Hematopoietic multipotent progenitor cell treated with erythropoietin and hydrocortisone succinate and interleukin-3 and kit ligand, for 6 days (in vitro differentiated cells): ENCODE results near the gene SH3BP4.
"Not testable (repeated sequence)": the region's sequence is repeated elsewhere in the genome, so short reads cannot be mapped to it uniquely, and the experiment has no call there.

Experiments
- DNase-seq: peaks from one replicate; pipeline ENCODE4 v3.0.0-alpha.2; 2015

The SH3BP4 gene

DNA sequence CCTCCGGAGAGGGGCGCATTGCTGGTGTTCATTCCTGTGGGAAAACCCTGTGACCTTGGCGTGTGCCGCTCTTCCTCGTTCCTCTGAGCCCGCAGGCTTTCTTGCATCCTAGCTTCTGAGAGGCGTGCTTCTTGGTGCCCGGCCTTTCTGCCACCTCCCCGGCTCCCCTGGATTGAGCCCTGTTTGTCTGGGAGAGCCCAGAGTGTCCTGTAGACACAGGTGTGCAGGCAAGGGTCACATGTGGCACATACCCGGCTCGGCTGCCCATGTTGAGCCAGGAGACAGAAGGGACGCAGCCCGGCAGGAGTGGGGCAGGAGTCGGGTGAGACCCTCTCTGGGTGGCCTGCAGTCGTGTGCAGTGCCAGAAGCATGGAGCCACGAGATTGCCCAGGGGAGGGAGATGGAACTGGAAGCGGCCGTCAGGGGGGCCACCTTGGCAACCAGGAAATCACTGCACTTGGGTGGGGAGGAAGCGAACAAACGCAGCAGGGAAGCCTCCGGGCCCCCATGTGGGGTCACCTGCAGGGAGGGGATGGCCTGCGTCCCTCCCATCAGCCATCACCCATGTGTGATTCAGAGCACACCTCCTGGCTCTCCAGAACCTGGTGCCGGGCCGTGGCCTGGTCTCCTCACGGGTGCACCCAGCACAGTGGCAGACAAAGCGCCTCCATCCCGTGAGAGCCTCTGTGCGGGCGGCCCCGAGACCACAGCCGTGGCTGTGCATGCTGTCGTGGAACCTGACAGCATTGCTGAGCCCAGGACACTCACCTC lies 92.9 kb downstream of the SH3BP4 start:
- DNase-seq = no peak

DNA sequence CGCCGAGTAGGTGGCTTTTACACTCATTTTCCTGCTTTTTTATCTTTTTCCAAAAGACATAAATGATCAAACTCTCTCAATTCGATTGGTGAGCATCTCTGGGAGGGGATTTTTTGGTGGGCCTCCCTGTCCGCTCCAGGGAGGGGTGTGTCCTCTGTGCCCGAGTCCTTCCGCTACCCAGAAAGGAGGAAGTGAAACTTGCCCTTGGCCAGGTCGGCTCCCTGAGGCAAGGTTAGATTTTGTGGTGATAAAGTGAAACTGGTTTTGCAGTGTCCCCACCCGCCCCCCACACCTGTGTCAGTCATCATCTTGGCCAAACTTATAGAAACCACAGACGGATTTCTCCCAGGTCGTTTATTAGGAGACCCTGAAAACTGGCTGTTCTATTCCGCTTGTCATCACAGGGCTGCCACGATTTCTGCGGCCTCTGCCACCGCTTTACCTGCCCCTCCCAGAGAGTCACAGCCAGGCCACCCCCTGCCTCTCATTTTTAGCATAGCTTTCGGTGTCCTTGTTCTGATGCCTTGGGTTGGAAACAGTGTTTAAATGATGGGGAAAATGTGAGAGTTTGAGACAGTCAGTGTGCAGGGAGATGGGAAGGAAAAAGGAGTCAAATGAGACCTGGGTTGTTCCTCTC lies 93.6 kb downstream of the SH3BP4 start:
- no peak for DNase-seq

DNA sequence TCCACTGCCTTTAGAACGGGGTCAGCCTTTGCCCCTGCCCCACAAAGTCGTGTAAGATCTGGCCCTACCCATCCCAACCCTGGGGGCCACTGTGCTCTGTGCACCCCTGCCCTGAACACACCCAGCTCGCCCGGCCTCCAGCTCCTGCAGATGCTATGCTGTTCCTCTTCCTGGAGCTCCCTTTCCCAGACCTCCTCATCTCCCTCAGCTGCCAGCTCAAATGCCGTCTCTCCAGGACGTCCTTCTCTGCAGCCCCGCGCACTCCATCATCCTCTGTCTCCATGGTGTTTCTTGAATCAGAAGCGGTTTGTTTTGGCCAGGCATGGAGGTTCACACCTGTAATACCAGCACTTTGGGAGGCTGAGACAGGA lies 94.1 kb downstream of the SH3BP4 start:
- DNase-seq = no peak

DNA sequence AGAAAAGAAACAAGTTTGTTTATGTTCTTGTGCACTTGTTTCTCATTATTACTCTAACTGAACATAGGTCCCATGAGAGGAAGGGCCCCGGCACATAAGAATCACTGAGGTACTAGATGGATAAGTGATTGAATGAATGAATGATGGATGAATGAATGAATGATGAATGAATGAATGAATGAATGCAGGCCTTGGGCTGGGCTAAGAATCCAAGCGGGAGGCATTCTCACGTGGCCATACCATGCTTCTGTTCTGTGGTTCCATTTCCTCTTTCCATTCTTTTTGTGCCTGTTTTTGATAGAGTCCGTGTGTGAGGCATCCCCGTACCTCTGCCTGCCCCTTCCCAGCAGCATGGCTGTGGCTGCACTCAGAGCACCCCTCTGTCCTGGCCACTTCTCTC lies 94.8 kb downstream of the SH3BP4 start:
- no peak for DNase-seq

DNA sequence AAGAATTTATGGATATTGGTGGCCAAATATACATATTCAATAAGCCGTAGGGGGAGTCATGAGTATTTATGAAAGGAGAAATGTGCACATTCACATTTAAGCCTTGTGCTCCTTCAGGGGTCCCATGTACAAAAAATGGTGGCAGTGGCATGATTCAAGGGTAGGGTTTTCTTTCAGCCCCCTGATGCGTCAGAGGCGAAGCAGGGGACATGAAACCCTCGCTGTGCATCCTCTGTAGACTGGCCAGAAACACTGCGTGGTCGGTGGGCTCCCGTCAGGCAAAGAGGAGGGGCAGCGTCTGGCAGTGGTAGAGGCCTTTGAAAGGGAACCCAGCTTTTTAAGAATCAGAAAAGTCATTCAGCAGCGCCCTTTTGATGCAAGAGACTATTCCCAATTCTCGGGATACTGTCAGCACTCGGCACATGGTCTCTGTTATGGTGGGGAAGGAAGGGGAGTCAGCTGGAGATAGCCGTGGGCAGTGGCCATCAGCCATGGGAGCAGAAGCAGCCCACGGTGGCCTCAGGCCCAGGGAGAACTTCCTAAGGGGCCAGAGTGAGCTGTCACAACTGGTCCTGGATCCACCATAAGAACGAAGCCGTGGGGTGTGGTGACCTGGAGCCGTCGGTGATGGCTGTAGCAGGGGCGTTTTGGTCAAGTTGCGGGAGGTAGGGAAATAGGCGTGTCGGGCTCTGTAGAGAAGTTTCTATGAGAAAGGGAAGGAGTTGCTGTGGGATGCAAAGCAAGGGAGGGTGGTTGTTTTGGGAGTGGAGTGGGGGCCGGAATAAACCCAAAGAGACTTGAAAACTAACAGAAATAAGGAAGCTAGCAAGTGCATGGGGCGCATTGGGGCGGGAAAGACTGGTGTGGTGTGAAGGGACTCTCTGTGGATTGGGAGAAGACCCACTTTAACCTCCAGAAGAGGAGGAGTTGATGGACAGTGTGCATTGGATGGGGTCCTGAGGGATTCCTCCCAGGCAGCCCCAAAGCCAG lies 95.6 kb downstream of the SH3BP4 start:
- no peak for DNase-seq

DNA sequence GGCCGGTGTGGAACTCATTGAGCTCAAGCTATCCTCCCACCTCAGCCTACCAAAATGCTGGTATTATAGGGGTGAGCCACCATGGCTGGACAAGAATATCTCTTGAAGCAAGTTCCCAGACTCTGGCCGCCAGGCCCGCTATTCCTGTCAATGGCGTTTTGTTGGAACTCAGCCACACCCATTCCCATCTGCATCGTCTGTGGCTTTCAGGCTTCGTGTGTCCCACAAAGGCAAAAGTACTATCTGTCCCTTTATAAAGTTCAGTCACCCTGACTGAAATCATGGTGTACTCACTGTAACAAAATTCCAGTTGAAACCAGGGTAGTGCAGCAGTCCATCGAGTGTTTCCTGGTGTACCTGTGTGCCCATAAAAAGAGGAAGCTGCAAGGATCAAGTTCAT lies 96.7 kb downstream of the SH3BP4 start:
- DNase-seq = no peak

DNA sequence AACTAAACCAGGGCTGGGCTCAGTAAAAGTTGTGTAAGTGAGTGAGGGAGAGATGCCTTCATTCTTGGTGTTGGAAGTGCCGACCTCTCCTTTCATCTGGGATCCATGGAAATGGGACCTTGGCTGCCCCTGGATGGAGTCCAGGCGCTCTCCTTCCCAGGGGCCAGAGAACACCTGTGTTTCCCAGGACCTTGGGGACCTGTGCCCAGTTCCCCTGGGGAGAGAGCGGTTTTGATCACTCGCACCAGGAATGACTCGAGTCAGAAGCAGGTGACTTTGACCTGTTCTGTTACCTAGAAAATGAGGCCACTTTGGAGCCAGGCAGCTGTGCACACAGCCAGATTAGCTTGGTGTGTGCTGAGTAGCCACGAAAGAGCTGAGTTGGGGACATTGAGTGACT lies 97.3 kb downstream of the SH3BP4 start:
- DNase-seq = no peak

DNA sequence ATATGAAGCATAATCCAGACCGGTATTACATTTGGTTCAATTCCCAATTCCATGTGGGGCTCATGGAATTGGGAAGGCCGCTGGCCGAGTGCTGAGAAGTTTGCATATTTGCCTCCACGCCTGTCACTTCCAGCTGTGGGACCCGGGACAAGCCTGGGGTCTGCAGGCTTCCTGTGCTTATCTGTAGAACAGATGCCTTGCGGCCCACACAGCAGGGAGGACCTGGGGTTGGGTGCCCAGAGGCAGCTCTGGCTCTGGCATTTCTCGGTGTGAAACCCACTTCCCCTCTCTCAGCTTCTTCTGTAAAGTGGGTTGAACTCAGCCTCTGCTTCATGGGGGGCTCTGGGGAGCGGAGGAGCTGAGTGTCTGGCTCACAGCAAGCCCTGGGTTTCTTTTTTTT lies 97.9 kb downstream of the SH3BP4 start:
- no peak for DNase-seq

DNA sequence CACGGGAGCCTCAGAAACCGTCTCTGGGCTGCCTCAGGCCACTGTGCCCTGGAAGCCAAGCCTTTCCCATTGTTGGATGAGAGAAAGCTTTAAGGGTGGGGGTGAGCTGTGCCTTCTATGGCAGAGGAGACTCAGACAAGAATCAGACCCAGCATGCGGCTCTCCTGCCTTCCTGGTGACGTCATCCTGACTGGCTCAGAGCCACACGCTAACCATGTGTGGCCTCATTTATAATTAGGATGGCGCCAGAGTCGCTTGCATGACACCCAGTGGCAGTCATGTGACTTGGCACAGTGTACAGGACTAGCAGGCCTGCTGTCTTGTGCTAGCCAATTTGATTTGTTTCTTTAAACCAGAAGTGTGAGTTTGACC lies 99.1 kb downstream of the SH3BP4 start:
- peak; percentile 73 for DNase-seq

DNA sequence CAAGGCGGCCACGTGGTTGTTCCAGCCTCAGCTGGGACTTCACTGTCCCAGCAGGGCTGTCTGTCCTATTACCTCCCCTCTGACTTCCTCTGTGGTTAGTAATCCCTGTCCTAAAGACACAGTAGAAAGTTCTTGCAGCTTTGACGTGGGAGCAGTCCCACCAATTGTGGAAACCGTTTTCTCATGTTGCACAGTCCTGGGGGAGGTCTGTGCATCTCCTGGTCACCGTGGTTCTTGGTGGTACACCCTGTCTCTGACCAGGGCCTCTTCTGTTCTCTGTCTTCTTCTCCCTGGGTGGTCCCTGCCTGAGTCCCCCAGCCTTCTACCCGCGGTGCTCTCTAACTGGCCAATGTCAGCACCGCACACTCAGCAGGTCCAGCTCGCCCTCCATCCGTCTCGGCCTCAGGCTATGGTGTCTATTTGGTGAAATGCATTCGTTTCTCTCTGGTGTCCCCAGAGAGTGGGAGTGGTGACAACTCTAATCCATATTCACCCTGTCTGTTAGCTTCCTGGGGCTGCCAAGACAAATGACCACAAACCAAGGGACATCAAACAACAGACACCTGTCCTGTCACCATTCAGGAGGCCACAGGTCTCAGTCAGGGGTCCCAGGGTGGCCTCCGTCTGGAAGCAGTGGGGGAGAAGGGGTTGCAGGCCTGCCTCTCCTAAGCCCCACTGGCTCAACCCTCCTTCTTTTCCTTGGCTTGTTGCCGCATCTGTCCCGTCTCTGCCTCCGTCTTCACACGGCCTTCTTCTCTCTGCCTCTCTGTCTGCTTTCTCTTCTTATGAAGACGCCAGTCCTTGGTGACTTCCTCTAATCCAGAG lies 99.8 kb downstream of the SH3BP4 start:
- DNase-seq = no peak

DNA sequence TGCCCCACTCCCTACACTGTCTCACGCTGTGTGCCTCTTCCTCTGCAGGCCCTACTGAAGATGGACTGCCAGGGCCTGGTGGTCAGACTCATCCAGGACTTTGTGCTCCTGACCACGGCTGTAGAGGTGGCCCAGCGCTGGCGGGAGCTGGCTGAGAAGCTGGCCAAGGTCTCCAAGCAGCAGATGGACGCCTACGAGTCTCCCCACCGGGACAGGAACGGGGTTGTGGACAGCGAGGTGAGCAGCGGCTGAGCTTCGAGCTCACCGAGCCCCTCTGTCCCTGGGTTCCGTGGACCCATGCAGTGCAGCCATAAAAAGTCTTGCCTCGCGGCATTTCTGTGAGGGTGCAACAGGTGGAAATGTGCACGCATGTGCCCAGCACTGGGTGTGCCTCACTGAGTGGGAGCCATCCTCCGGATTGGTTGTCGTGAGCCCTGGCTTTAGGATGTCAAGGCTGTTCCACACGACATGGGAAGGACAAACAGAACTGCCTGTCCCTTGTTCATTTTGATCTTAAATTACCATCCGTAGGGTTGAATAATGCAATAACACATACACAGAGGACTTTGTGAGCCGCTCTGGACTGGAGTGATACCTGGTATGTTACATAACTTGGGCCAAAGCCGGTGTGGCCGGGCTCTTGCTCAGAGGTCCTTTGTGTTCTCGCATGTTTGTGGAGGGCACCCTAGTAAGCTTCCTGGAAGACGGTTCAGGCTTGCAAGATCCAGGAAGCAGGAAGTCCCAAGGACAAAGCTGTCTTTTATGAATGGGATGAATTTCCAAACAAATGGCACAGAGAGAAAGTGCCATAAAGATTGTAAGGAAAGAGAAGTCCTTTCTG lies 100.9 kb downstream of the SH3BP4 start:
- DNase-seq = no peak

DNA sequence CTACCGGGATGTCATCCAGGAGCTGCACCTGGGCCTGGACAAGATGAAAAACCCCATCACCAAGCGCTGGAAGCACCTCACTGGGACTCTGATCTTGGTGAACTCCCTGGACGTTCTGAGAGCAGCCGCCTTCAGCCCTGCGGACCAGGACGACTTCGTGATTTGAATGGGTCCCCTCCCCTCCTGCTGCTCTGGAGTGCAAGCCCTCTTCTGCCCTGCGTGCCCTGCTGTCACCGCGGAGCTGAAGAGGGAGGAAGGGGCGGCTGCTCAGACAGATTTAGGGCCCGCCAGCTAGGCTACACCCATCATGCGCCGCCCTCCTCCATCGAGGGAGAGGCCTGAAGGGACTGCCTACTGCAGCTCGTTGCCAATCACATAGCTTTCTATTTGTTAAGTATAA lies 101.8 kb downstream of the SH3BP4 start:
- DNase-seq = no peak

DNA sequence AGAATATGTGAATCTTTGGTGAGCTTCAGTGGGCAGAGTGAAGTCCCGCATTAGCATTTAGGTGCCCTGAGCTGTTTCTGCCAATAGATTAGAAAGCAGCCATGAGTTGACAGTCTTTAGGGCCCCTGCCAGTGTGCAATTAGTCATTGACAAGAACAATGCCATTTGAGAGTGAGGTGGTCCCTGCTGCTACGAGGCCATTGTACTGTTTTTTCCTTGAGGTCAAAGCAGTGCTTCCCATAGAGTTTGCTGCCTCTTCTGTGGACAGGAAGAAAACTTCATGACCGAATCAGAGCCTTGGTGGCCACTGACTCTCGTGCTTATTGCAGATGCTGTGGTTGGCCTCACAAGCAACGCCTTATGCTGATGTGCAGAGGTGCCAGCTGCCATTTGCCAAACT lies 102.7 kb downstream of the SH3BP4 start:
- DNase-seq = no peak

DNA sequence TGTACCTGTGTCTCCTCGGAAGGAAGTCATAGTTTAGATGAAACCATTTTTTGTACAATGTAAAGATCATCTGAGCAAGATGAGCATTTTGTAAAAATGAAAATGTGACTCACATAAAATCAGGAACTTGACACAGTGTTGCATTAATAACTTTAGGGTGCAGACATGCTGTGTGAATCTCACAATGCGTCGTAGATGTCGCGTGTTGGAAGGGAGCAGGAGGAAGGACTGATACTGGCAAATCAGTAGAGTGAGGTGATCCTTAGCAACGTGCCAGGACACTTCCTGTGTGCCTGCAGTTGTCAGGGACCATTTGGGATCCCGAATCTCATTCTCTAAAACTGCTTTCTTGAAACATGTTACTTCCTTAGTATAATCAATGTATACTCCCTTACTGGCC lies 103.1 kb downstream of the SH3BP4 start:
- DNase-seq = no peak

DNA sequence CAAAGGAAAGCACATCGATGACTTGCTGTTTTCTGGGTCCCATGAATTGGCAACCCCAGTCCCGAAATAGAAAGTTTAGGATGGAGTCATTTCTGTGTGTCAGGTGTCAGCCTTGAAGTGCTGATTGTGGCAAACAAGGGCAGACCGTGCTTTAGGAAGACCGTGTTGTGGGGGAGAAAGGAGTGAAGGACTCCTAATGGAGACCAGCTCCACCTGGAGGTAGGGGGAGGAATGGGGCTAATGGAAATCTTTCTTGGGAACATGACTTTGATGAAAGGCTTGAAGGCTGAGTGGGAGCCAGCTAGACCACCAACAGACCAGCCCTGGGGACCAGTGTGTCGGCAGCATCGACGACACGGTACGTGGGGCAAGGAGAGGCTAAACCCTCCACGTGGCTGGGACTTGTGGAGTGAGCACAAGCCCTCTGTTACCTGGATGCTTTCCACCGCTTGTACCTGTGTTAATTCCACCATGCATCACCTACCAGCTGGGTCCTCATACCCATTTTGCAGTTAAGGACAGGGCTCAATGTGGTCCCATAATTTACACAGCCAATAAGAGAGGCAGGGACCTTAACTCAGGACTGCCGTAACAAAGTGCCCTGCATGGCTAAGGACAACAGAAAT lies 104.2 kb downstream of the SH3BP4 start:
- DNase-seq = peak; percentile 62

DNA sequence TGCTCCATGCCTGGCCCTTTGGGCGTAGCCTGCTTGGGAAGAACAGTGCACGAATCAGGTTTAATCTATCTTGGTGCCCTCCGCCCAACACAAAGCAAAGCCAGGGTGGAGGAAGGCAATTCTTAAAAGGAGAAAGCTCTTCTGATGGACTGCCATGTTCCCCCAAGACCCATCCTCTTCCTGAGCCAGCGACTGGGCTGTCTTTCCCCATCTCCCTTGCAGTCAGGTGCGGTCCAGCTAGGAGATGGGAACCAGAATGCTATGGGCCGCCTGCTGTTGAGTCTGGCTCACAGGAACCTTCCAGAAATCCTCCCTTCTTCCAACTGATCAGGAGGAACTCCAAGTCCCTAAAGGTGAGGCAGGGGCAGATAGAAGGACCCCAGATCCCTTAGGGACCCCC lies 105.0 kb downstream of the SH3BP4 start:
- DNase-seq = no peak

DNA sequence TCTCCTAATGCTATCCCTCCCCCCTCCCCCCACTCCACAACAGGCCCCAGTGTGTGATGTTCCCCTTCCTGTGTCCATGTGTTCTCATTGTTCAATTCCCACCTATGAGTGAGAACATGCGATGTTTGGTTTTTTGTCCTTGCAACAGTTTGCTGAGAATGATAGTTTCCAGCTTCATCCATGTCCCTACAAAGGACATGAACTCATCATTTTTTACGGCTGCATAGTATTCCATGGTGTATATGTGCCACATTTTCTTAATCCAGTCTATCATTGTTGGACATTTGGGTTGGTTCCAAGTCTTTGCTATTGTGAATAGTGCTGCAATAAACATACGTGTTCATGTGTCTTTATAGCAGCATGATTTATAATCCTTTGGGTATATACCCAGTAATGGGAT lies 105.8 kb downstream of the SH3BP4 start:
- not testable (repeated sequence) for DNase-seq

DNA sequence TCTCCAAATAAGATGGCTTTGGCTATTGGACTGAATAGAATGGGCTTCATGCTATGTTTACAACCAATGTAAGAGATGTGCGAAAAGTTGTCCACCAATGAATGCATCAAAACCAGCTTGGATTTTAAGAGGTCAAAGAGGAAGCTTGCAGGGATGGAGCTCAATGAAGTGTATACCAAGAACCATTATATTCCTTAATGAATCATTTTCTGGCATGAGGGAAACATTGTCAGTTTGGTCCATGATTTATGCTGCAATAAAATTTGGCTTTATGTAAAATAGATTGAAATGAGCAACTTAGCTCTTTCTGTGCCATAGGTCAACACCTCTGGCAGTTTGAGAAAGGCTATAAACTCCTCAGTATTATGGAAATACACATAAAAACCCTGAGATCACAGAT lies 107.3 kb downstream of the SH3BP4 start:
- DNase-seq = no peak

DNA sequence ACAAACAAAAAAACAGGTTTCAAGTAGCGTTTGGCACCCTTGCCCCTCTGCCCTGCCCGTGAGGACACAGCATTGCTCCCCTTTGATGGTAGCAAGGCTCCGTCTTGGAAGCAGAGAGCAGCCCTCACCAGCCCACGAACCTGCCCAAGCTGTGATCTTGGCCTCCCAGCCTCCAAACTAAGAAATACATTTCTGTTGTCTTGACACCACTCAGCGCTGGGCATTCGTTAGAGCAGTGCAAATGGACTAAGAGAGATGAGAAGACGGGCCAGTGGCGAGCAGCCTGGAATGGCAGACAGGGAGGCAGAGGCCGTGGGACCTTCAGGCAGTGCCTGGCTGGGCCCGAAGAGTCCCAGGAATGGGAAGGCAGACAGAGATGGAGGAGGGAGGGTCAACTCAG lies 109.8 kb downstream of the SH3BP4 start:
- DNase-seq = no peak

DNA sequence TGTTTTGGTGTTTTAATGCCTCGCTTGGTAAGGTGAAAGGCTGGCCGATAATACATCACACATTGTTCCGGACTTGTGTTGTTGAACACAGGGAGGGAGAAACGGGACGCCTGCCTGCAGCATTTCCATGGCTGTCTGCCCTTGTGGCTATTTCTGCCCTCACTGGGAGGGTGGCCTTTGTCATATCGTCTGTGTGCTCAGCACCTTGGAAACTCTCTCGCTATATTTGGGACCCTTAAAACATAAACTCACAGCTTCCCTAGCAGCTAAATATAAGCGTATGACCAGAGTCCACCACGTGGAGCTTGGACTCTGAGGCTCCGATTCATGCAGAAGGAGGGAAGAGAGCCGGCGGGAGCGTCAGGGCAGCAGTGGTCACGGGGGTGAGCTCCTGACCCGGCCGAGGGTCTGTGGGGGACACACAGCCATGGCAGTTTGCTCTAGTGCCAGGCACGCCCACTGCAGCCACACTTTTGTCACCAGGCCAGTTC lies 111.7 kb downstream of the SH3BP4 start:
- no peak for DNase-seq

DNA sequence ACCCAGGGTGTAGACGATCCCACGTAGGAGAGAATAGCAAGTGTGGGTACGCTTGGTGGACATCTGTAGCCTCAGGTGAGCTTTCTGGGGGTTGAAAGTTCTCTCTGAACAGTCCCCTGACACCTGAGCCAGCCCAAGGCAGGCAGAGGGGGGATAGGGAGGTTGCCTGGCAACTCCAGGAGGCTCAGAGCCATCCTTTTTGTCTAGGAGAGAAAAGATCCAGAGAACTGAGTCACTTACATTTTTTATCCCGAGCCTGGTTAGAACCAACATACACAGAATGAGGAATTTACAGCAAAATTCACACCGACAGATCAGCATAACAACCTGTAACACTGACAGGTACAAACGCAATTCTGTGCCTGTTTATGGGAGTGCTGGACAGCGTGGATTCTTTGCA lies 113.2 kb downstream of the SH3BP4 start:
- DNase-seq = no peak
